Measurements from ENCODE around the gene ANXA4.
"Not testable (repeated sequence)": the region's sequence is repeated elsewhere in the genome, so short reads cannot be mapped to it uniquely, and the experiment has no call there.

ANXA4 gene

DNA sequence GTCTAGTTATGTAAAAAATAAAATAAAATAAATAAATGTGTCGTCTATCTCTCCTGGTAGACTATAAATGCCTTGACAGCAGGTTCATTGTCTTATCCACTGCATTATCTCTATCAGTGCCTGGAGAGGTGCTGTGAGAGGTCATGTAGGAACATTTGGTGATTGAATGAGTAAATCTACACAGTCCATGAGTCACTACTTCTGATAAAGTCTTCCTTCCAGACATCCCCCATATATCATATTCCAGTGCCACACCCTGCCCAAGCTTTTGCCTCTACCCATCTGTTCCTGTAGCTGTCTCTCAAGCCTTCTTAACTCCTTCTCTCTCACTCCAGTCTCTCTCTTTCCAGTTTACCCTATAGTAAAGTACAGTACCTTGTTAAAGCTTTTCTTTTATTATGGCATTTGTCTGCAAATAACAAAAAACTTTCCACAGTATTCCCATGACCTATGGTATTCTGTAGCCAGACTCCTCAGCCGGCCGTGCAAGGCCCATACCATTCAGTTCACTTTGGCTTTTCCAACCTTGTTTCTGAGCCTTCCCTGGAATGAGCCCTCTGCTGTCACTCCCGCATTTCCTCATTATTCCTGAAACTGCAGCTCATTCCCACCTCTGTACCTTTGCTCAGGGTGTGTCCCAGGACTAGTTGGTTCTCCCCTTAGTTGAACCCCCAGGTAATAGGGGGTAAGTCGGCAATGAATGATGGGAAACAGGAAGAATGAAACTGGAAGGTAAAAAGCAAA is 37.5 kb downstream of the ANXA4 start:
- DNase-seq (ENCODE audit: low read depth) = no peak

DNA sequence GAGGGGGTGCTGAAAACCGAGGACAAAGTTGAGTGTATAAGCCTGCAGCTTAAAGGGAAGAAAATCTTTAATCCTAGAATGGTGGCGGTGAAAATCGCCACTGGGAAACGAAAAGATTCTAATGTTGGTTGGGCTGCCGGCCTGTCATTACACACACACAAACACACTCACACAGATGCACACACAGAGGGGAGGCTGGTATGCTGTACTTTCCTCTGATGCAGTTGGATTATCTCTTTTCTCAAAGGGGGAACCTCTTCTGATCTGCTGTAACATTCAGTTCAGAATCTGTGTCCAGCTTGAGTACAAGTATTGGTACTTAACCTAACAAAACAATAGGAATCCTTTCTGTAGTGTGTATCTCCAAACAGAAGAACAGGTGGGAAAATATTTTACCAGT is 39.0 kb downstream of the ANXA4 start:
- no peak for DNase-seq (ENCODE audit: low read depth)

- DNase-seq (ENCODE audit: low read depth) = no peak
Measured at GRCh38 chr2:69781321-69782248, 39.7 kb downstream of the ANXA4 start.

- no peak for DNase-seq (ENCODE audit: low read depth)
Measured at GRCh38 chr2:69784228-69784627, 42.3 kb downstream of the ANXA4 start.

GRCh38 chr2:69785358-69785757 is 43.4 kb downstream of the ANXA4 start:
- no peak for DNase-seq (ENCODE audit: low read depth)

- DNase-seq (ENCODE audit: low read depth) = no peak
Measured at GRCh38 chr2:69786052-69786560, 44.2 kb downstream of the ANXA4 start.

- DNase-seq (ENCODE audit: low read depth) = no peak
Measured at GRCh38 chr2:69789175-69789721, 47.3 kb downstream of the ANXA4 start.

DNA sequence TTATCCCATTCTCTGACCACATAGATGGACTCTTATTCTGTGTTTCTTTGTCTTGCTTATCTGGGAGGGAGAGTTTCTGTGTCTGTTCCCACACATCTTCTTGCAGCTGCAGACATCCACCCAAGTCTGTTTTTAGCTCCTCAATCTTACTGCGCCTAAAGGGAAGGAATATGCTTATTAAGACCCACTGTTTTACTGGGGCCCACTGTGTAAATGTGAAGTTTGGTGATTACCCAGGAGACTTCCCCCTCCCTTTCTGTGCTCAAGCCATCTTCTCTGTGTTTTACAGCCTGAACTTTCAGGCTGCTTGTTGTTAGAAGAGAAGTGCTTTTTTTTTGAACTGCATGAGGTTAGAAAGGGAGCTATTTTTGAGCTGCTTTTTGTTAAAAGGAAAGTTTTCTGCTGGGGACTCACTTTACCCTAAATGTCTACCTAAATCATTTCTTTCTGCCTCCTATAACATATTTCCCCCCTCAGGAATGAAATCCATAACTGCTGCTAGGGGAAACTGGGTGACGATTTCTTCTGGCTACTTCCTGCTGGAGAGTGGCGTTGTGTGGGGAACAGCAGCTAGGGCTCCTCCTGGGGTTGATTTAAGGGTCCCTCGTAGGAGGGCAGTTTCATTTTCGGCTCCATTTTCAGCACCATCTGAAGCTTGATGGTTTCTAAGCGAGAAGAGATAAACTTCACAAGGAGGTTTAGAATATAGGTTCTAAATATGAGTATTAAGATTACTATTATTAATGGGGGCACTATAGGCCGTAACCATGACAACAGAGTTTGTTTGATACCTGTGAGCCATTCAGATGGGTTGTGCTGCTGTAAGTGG is 48.1 kb downstream of the ANXA4 start:
- no peak for DNase-seq (ENCODE audit: low read depth)

- DNase-seq (ENCODE audit: low read depth) = no peak
Measured at GRCh38 chr2:69790601-69790959, 48.6 kb downstream of the ANXA4 start.

GRCh38 chr2:69791045-69791444 is 49.1 kb downstream of the ANXA4 start:
- no peak for DNase-seq (ENCODE audit: low read depth)

- DNase-seq (ENCODE audit: low read depth) = no peak
Measured at GRCh38 chr2:69796174-69796573, 54.2 kb downstream of the ANXA4 start.

DNA sequence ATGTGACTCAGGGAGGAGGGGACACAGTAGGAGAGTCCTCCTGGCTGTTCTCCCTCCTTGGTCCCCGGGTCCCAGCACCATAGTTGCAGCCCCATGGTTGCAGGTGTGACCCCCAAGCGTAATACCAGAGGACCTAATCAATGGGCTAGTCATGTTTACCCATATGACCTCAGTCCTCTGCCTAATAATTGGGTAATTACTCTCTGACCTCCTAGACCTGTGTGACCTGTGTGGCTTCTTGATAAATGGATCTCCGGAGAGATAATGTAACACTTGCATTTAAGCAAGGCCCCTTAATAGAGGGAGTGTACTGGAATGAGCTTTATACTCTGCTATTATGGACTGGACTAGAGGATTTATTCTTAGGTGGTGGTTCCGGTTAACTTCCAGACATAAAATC is 55.3 kb downstream of the ANXA4 start:
- no peak for DNase-seq (ENCODE audit: low read depth)

- DNase-seq (ENCODE audit: low read depth) = no peak
Measured at GRCh38 chr2:69797836-69798289, 55.9 kb downstream of the ANXA4 start.

- DNase-seq (ENCODE audit: low read depth) = no peak
Measured at GRCh38 chr2:69798290-69798908, 56.5 kb downstream of the ANXA4 start.

GRCh38 chr2:69798909-69799526 is 57.1 kb downstream of the ANXA4 start:
- DNase-seq (ENCODE audit: low read depth) = no peak

DNA sequence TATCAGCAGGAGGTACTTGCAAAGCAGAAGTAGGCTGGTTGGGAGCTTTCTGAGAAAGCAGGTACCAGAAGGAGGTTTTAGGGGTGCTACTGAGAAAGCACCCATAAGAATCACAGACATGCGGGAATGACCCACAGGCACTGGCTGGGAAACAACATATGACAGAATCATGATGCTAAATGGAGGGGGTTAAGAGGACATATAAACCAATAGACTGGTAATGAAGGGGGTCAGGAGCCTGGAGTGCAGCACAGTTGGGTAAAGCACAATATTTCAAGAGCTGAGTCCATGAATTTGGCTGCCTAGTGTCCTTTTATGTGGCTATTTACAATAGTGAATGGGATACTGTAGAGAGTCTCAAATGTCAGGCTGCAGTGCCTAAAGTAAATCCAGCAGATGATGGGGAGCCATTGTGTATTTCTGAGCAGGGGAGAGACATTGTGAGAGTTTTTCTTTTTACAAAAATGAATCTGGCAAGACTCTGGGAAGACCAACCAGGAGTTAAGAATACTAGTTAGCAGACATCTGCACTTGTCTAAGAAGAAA is 59.9 kb downstream of the ANXA4 start:
- DNase-seq (ENCODE audit: low read depth) = no peak

DNA sequence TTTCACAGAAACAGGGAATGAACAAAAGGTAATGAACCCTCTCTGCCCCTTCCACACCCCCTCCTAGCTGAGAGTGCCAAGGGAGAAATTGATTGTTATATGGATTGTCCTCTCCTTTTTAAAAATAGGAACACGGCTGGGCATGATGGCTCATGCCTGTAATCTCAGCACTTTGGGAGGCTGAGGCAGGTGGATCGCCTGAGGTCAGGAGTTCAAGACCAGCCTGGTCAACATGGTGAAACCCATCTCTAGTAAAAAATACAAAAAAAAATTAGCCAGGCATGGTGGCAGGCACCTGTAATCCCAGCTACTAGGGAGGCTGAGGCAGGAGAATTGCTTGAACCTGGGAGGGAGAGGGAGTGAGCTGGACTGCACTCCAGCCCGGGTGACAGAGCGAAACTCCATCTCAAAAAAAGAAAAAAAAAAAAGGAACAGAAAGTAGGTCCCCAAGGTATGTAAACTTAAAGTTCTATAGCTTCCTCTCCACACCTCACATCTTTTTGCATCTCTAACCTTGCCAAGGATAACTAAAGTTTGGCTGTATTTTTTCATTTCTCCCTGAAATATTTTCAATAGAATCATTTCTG is 60.9 kb downstream of the ANXA4 start:
- DNase-seq (ENCODE audit: low read depth) = not testable (repeated sequence)

DNA sequence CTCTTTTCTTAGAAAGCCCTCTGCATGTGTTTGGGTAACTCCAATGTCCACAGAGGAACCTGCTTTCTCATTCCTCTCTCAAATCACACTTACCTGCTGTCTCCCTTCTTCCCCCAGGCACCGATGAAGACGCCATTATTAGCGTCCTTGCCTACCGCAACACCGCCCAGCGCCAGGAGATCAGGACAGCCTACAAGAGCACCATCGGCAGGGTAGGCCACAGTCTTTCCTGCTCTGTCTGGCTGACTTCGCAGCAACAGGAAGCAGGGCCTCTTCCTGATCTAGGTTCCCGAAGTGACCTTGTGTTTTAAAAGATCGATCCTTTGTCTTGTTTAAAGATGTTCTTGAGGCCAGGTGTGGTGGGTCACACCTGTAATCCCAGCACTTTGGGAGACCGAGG is 62.5 kb downstream of the ANXA4 start:
- DNase-seq (ENCODE audit: low read depth) = no peak

DNA sequence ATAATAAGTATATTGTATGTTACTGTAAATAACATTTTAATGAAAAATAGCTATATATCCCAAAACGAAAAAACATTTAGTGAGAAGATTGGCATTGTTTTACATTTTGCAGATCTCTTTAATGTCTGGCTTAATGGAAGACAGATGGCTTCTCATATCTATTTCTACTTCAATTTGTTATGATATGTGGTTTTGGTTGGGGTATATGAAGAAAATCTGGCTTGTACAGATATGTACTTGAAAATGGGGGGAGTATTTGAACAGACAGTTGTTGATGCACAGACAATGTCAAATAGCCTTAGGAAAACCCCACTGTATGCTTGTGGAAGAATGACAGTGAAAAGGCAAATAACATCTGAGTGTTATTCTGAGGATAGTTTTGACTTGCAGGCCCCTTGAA is 64.0 kb downstream of the ANXA4 start:
- no peak for DNase-seq (ENCODE audit: low read depth)

GRCh38 chr2:69807821-69808540 is 66.0 kb downstream of the ANXA4 start:
- DNase-seq (ENCODE audit: low read depth) = no peak

Data from stimulated activated CD8-positive, alpha-beta memory T cell treated with anti-CD3 and anti-CD28 coated beads, Interleukin-12 subunit alpha, Interleukin-12 subunit beta, amount 100 ng/mL, for 1 hour (primary cell).